Glutamatergic neuron (in vitro differentiated cells): ENCODE results near the gene GADD45B. TPM values are rescaled to one million over a fixed set of nuclear protein-coding genes. Genes with fewer than 3 reads are reported as not detected.

Experiments used
- DNase-seq: peaks from one replicate; pipeline ENCODE4 v3.0.0; 2022
- H3K27ac Mint-ChIP-seq: one replicate; pipeline ENCODE4 v1.8.0; 2020; ENCODE audit warnings: mild to moderate bottlenecking, mixed read lengths, inconsistent platforms; ENCODE audit not compliant: unreplicated experiment
- H3K27me3 Mint-ChIP-seq: one replicate; pipeline ENCODE4 v1.8.0; 2020; ENCODE audit warnings: mild to moderate bottlenecking, moderate library complexity, mixed read lengths, inconsistent platforms; ENCODE audit not compliant: unreplicated experiment
- H3K36me3 Mint-ChIP-seq: one replicate; pipeline ENCODE4 v1.8.0; 2020; ENCODE audit warnings: mild to moderate bottlenecking, mixed read lengths, inconsistent platforms; ENCODE audit not compliant: unreplicated experiment
- H3K4me1 Mint-ChIP-seq: one replicate; pipeline ENCODE4 v1.8.0; 2020; ENCODE audit warnings: mild to moderate bottlenecking, low read depth, mixed read lengths, inconsistent platforms; ENCODE audit not compliant: unreplicated experiment
- H3K4me3 Mint-ChIP-seq: one replicate; pipeline ENCODE4 v1.8.0; 2020; ENCODE audit warnings: mild to moderate bottlenecking, mixed read lengths, inconsistent platforms; ENCODE audit not compliant: unreplicated experiment
- H3K9me3 Mint-ChIP-seq: one replicate; pipeline ENCODE4 v1.8.0; 2020; ENCODE audit warnings: mild to moderate bottlenecking, moderate library complexity, mixed read lengths, inconsistent platforms; ENCODE audit not compliant: unreplicated experiment
- CTCF ChIP-seq: fragments of 200-600 bp; sonication (generic); IDR thresholded peaks from one replicate; pipeline ENCODE4 v1.5.0; 2021; ENCODE audit not compliant: partially characterized antibody, unreplicated experiment
- total RNA-seq: library from RNA; stranded (reverse); fragmentation: NEBNext Ultra II Directional; extraction: Animal tissue kit (Norgen Biotek cat#: 25700); gene quantifications from one replicate; pipeline ENCODE4 v1.2.1, GENCODE V29; 2021; ENCODE audit not compliant: unreplicated experiment

Gene GADD45B
- total RNA-seq, 1 donor from 2014 or later, result 3.8 TPM

- H3K4me1 Mint-ChIP-seq, result no peaks in the 10 kb centered on the region
- H3K9me3 Mint-ChIP-seq, result peaks cover 2% of the 10 kb centered on the region
- no peak overlapping the region for H3K4me3 Mint-ChIP-seq
- H3K27ac Mint-ChIP-seq, result no peak overlapping the region
- no peak for TF ChIP-seq CTCF
- DNase-seq, result no peak
- peaks cover 9% of the 10 kb centered on the region for H3K27me3 Mint-ChIP-seq
- no peaks in the 10 kb centered on the region for H3K36me3 Mint-ChIP-seq
These were observed 37.7 kb upstream of the GADD45B start for GRCh38 chr19:2438178-2438577.

GRCh38 chr19:2440515-2440914 lies 35.4 kb upstream of the GADD45B start:
- Mint-ChIP-seq H3K27me3 (peaks cover 11% of the 10 kb centered on the region), H3K4me1 (peaks cover 5% of the 10 kb centered on the region), H3K36me3 (no peaks in the 10 kb centered on the region), H3K4me3 (no peak overlapping the region), H3K27ac (peak overlapping the region; percentile 5), H3K9me3 (peaks cover 2% of the 10 kb centered on the region)
- DNase-seq, result no peak
- no peak for TF ChIP-seq CTCF

GRCh38 chr19:2441096-2441752 lies 34.7 kb upstream of the GADD45B start:
- H3K27ac Mint-ChIP-seq, result no peak overlapping the region
- no peaks in the 10 kb centered on the region for H3K36me3 Mint-ChIP-seq
- peaks cover 9% of the 10 kb centered on the region for H3K27me3 Mint-ChIP-seq
- TF ChIP-seq CTCF, result no peak
- no peak for DNase-seq
- peaks cover 2% of the 10 kb centered on the region for H3K9me3 Mint-ChIP-seq
- no peak overlapping the region for H3K4me3 Mint-ChIP-seq
- peaks cover 5% of the 10 kb centered on the region for H3K4me1 Mint-ChIP-seq

- no peak for DNase-seq
- Mint-ChIP-seq H3K27me3 (peaks cover 7% of the 10 kb centered on the region), H3K27ac (peak overlapping the region; percentile 71), H3K4me3 (peak overlapping the region; percentile 17), H3K4me1 (peaks cover 10% of the 10 kb centered on the region), H3K36me3 (no peaks in the 10 kb centered on the region), H3K9me3 (no peaks in the 10 kb centered on the region)
- no peak for TF ChIP-seq CTCF
These were observed 32.7 kb upstream of the GADD45B start for GRCh38 chr19:2443116-2443784.

GRCh38 chr19:2443785-2444182 lies 32.1 kb upstream of the GADD45B start:
- H3K4me1 Mint-ChIP-seq, result peaks cover 11% of the 10 kb centered on the region
- TF ChIP-seq CTCF, result no peak
- H3K27ac Mint-ChIP-seq, result peak overlapping the region; percentile 71
- no peak for DNase-seq
- H3K27me3 Mint-ChIP-seq, result peaks cover 7% of the 10 kb centered on the region
- no peaks in the 10 kb centered on the region for H3K9me3 Mint-ChIP-seq
- no peaks in the 10 kb centered on the region for H3K36me3 Mint-ChIP-seq
- H3K4me3 Mint-ChIP-seq, result peak overlapping the region; percentile 17
